Osteoblast (primary cell): ENCODE data around the gene MAPK14. TPM values are rescaled to one million over a fixed set of nuclear protein-coding genes. Genes with fewer than 3 reads are reported as not detected.

Experiments used
- DNase-seq: peaks from one replicate; pipeline ENCODE4 v3.0.0; 2011; ENCODE audit warnings: low spot score, mixed read lengths; ENCODE audit not compliant: insufficient read length; ENCODE audit errors: missing footprints
- H2AFZ ChIP-seq: 2 replicates; pipeline ENCODE4 v1.6.0; 2011; ENCODE audit warnings: mild to moderate bottlenecking, low read length
- H3K27ac ChIP-seq: 2 replicates; pipeline ENCODE4 v1.5.1; 2011; ENCODE audit warnings: mild to moderate bottlenecking, low read depth, low read length, moderate library complexity
- H3K27me3 ChIP-seq: 2 replicates; pipeline ENCODE4 v1.6.0; 2012; ENCODE audit warnings: mild to moderate bottlenecking, control low read depth, inconsistent platforms, low read length, moderate library complexity; ENCODE audit not compliant: insufficient read depth
- H3K36me3 ChIP-seq: 2 replicates; pipeline ENCODE4 v1.5.1; 2011; ENCODE audit warnings: mild to moderate bottlenecking, low read length, control low read depth, moderate library complexity; ENCODE audit not compliant: insufficient read depth
- H3K4me1 ChIP-seq: 2 replicates; pipeline ENCODE4 v1.5.1; 2011; ENCODE audit warnings: mild to moderate bottlenecking, low read length, control low read depth, moderate library complexity; ENCODE audit not compliant: insufficient read depth
- H3K4me2 ChIP-seq: 2 replicates; pipeline ENCODE4 v1.6.0; 2011; ENCODE audit warnings: mild to moderate bottlenecking, low read length; ENCODE audit not compliant: insufficient read depth
- H3K4me3 ChIP-seq: fragments of 200-600 bp; sonication (generic); 3 replicates; pipeline ENCODE4 v1.5.1; 2012; ENCODE audit warnings: mild to moderate bottlenecking, low read length, inconsistent platforms; ENCODE audit not compliant: insufficient read depth
- H3K79me2 ChIP-seq: 2 replicates; pipeline ENCODE4 v1.6.0; 2012; ENCODE audit warnings: mild to moderate bottlenecking, low read length, control low read depth, inconsistent platforms; ENCODE audit not compliant: insufficient read depth
- H3K9me3 ChIP-seq: 2 replicates; pipeline ENCODE4 v1.5.1; 2011; ENCODE audit warnings: low read depth, low read length, control low read depth
- H4K20me1 ChIP-seq: 2 replicates; pipeline ENCODE4 v1.6.0; 2012; ENCODE audit warnings: mild to moderate bottlenecking, low read length, control low read depth; ENCODE audit not compliant: insufficient read depth
- CTCF ChIP-seq: IDR thresholded peaks from 2 replicates; pipeline ENCODE4 v1.5.1; 2011; ENCODE audit warnings: mild to moderate bottlenecking, low read depth, low read length, moderate library complexity; ENCODE audit errors: extremely low read depth
- total RNA-seq: library from RNA; depleted of rRNA; stranded (reverse); fragments of >200 nt; gene quantifications from 2 replicates; pipeline ENCODE4 v1.2.3, GENCODE V29; 2012

Gene MAPK14
- total RNA-seq, 1 donor = 90.5 TPM

- Histone ChIP-seq H3K4me3 (no peak overlapping the region), H3K27ac (no peak overlapping the region), H4K20me1 (peaks cover 63% of the 10 kb centered on the region), H3K36me3 (peaks cover 3% of the 10 kb centered on the region), H3K4me2 (no peak overlapping the region), H3K79me2 (peaks cover 89% of the 10 kb centered on the region), H3K27me3 (no peaks in the 10 kb centered on the region), H3K4me1 (peaks cover 29% of the 10 kb centered on the region), H2AFZ (no peak overlapping the region), H3K9me3 (no peaks in the 10 kb centered on the region)
- no peak for DNase-seq
- TF ChIP-seq CTCF = no peak
These were observed 39.2 kb downstream of the MAPK14 start for GRCh38 chr6:36066817-36067216.

GRCh38 chr6:36067374-36068011 lies 39.9 kb downstream of the MAPK14 start:
- H3K27ac ChIP-seq = peak overlapping the region; percentile 40
- H4K20me1 ChIP-seq = peaks cover 60% of the 10 kb centered on the region
- H3K36me3 ChIP-seq = no peaks in the 10 kb centered on the region
- peaks cover 90% of the 10 kb centered on the region for H3K79me2 ChIP-seq
- no peak overlapping the region for H2AFZ ChIP-seq
- peaks cover 29% of the 10 kb centered on the region for H3K4me1 ChIP-seq
- DNase-seq = peak; percentile 73
- no peak overlapping the region for H3K4me3 ChIP-seq
- no peak overlapping the region for H3K4me2 ChIP-seq
- TF ChIP-seq CTCF = no peak
- no peaks in the 10 kb centered on the region for H3K27me3 ChIP-seq
- H3K9me3 ChIP-seq = no peaks in the 10 kb centered on the region

GRCh38 chr6:36068012-36068392 lies 40.4 kb downstream of the MAPK14 start:
- no peaks in the 10 kb centered on the region for H3K9me3 ChIP-seq
- no peak overlapping the region for H2AFZ ChIP-seq
- H3K27me3 ChIP-seq = no peaks in the 10 kb centered on the region
- peaks cover 29% of the 10 kb centered on the region for H3K4me1 ChIP-seq
- no peak overlapping the region for H3K27ac ChIP-seq
- no peaks in the 10 kb centered on the region for H3K36me3 ChIP-seq
- no peak for TF ChIP-seq CTCF
- H4K20me1 ChIP-seq = peaks cover 60% of the 10 kb centered on the region
- H3K4me2 ChIP-seq = no peak overlapping the region
- peak; percentile 44 for DNase-seq
- no peak overlapping the region for H3K4me3 ChIP-seq
- peaks cover 91% of the 10 kb centered on the region for H3K79me2 ChIP-seq

- H3K4me2 ChIP-seq = no peak overlapping the region
- no peaks in the 10 kb centered on the region for H3K27me3 ChIP-seq
- H3K79me2 ChIP-seq = peaks cover 86% of the 10 kb centered on the region
- H2AFZ ChIP-seq = no peak overlapping the region
- TF ChIP-seq CTCF = no peak
- H3K9me3 ChIP-seq = no peaks in the 10 kb centered on the region
- no peak for DNase-seq
- H3K4me3 ChIP-seq = no peak overlapping the region
- peaks cover 60% of the 10 kb centered on the region for H4K20me1 ChIP-seq
- peaks cover 29% of the 10 kb centered on the region for H3K4me1 ChIP-seq
- no peaks in the 10 kb centered on the region for H3K36me3 ChIP-seq
- H3K27ac ChIP-seq = no peak overlapping the region
These were observed 41.0 kb downstream of the MAPK14 start for GRCh38 chr6:36068586-36068985.
